OCI-LY1 (cell line): ENCODE measurements around the gene TENM4.

Source experiments
- EZH2 ChIP-seq: fragments of 200-600 bp; sonication (generic), shearing (Covaris generic); IDR thresholded peaks from 2 replicates; pipeline ENCODE4 v1.8.0; 2017; ENCODE audit warnings: borderline replicate concordance, mixed run types, mild to moderate bottlenecking, antibody characterized with exemption, low read length, moderate library complexity, mixed read lengths
- TF ChIP-seq, protein P1 (sequence below): fragments of 200-600 bp; sonication (generic), shearing (Covaris generic); IDR thresholded peaks from 2 replicates; pipeline ENCODE4 v1.5.1; 2017; ENCODE audit warnings: mild to moderate bottlenecking, antibody characterized with exemption, low read length, moderate library complexity, mixed read lengths

DNA sequence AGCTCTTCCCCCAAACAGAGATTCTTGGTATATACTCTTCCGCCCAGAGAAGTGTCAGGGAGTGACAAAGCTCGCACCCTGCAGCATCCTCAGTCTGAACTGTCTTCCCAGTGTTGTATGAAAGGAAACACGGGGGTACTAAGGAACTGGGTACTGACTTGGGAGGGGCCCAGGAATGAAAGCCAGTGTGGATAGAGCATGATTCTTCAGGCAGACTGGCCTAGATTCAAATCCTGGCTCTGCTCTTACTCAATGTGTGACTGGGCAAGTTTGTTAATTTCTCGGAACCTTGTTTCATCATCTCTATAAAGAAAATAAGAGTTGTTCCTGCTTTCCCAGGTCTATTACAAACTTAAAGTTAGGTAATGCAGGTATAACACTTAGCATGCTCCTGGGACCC is 600.2 kb downstream of the TENM4 start:
- TF ChIP-seq, protein P1, sequence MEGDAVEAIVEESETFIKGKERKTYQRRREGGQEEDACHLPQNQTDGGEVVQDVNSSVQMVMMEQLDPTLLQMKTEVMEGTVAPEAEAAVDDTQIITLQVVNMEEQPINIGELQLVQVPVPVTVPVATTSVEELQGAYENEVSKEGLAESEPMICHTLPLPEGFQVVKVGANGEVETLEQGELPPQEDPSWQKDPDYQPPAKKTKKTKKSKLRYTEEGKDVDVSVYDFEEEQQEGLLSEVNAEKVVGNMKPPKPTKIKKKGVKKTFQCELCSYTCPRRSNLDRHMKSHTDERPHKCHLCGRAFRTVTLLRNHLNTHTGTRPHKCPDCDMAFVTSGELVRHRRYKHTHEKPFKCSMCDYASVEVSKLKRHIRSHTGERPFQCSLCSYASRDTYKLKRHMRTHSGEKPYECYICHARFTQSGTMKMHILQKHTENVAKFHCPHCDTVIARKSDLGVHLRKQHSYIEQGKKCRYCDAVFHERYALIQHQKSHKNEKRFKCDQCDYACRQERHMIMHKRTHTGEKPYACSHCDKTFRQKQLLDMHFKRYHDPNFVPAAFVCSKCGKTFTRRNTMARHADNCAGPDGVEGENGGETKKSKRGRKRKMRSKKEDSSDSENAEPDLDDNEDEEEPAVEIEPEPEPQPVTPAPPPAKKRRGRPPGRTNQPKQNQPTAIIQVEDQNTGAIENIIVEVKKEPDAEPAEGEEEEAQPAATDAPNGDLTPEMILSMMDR, result no peak
- no peak for TF ChIP-seq EZH2
